Skin of body (tissue), 3 donors: ENCODE measurements around the gene DDX39B. TPM values are rescaled to one million over a fixed set of nuclear protein-coding genes. Genes with fewer than 3 reads are reported as not detected.
"Not testable (repeated sequence)": the region's sequence is repeated elsewhere in the genome, so short reads cannot be mapped to it uniquely, and the experiment has no call there.

Source experiments
- DNase-seq: peaks from one replicate; lab custom pipeline; 2025; lab: John Stamatoyannopoulos, UW
- small RNA-seq: library from RNA; depleted of rRNA; stranded (forward); fragments of <200 nt; gene quantifications from one replicate; pipeline ENCODE3, GENCODE V24; 2014; ENCODE audit warnings: low replicate concordance
- total RNA-seq: library from RNA; depleted of rRNA; stranded (reverse); fragments of >200 nt; gene quantifications from one replicate; pipeline ENCODE4 v1.2.3, GENCODE V29; 2014

DDX39B gene
- total RNA-seq, 1 donor from 2014 or later: 267 TPM

- not testable (repeated sequence) for DNase-seq
Measured at GRCh38 chr6:31487674-31488073, 54.1 kb downstream of the DDX39B start.

DNA sequence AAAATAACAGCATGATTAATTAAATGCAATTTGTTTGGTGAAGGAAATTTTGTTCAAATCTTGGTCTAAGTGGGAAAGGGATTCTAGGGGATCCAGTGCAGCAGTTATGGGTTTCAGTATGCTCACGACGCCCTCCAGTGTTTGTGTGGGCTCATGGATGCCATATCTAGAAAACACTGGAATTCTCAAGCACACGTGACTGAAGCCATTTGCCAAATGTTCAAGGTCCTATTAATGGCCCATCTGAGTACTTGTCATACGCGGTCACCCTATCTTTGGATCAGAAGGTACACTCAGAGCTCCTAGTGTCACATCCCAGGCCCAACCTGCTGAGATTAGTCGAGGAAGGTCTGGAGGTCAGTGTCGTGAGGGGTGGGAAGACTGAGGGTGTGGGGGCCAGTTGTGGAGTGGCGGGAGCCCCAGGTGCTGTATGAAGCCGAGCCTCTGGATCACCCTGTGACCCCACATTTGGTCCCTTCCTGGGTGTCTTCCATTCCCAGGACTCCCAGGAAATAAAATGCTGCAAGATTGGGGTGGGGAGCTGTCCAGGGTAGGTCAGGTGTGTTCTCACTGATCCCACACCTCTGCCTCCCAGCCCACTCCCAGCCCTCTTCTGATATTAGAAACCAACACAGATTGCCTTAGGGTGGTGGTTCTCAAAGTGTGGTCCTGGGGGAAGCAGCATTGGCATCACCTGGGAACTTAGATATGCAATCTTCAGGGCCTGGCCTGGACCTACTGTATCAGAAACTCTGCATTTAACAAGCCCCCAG lies 55.6 kb downstream of the DDX39B start:
- not testable (repeated sequence) for DNase-seq

DNA sequence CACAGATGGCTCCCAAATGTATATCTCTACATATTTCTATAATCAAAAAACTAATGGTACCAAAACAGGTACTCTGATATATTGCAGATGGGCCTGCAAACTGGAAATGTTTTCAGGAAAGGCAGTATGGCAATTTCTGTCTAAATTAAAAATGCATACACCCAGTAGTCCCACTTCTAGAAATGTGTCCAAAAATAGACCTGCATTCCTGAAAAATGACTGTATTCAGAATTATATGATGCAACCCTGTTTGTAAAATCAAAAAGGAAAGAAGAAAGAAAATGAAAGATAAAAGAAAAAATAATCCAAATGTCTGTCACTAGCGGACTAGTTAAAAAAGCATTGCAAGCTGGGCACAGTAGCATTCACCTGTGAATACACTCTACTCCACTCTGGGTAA lies 56.7 kb downstream of the DDX39B start:
- no peak for DNase-seq

DNA sequence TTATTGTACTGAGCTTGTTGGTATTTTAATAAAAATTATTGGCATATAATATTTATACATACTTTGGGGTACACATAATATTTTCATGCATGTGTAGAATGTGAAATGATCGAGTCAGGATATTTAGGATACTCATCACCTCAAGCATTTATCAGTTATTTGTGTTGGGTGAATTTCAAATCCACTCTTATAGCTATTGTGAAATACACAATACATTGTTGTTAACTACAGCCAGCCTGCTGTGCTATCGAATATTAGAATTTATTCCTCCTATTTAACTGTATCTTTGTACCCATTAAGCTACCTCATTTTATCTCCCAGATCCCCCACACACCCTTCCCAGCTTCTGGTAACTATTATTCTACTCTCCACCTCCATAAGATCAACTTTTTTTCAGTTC lies 58.4 kb downstream of the DDX39B start:
- DNase-seq: no peak

GRCh38 chr6:31480574-31480973 lies 61.2 kb downstream of the DDX39B start:
- DNase-seq: no peak

Small RNA genes lying within 50 kb of the gene (small RNA-seq; reads per million reads assigned to genes)
- gene AL663061.1: not detected
- not detected for gene RF00019
- gene SNORD117: 435 reads per million, percentile 98 among the genes with 10 or more reads in this experiment
- gene SNORD84: not detected

Other genes starting within 250 kb of the DDX39B start
- gene HLA-B, start 184.8 kb downstream of the DDX39B start, total RNA-seq: 155 TPM
- gene MICA, start 138.4 kb downstream of the DDX39B start, total RNA-seq: 7.0 TPM
- 1.2 TPM for gene MICB, start 43.9 kb downstream of the DDX39B start, total RNA-seq
- not detected for gene MCCD1, start 13.0 kb downstream of the DDX39B start, total RNA-seq
- gene ATP6V1G2, start 4.6 kb upstream of the DDX39B start, total RNA-seq: 1.4 TPM
- 12.1 TPM for gene NFKBIL1, start 5.6 kb upstream of the DDX39B start, total RNA-seq
- not detected for gene LTA, start 30.3 kb upstream of the DDX39B start, total RNA-seq
- 1.9 TPM for gene TNF, start 33.6 kb upstream of the DDX39B start, total RNA-seq
- gene LTB, start 40.4 kb upstream of the DDX39B start, total RNA-seq: 1.6 TPM
- gene LST1, start 44.3 kb upstream of the DDX39B start, total RNA-seq: 7.6 TPM
- gene NCR3, start 51.0 kb upstream of the DDX39B start, total RNA-seq: not detected
- gene AIF1, start 73.2 kb upstream of the DDX39B start, total RNA-seq: 23.8 TPM
- gene PRRC2A, start 78.7 kb upstream of the DDX39B start, total RNA-seq: 49.6 TPM
- gene BAG6, start 110.7 kb upstream of the DDX39B start, total RNA-seq: 101 TPM
- 1.2 TPM for gene APOM, start 113.9 kb upstream of the DDX39B start, total RNA-seq
- 14.1 TPM for gene C6orf47, start 118.8 kb upstream of the DDX39B start, total RNA-seq
- 8.2 TPM for gene GPANK1, start 123.0 kb upstream of the DDX39B start, total RNA-seq
- gene CSNK2B, start 124.1 kb upstream of the DDX39B start, total RNA-seq: 75.8 TPM
- gene LY6G5B, start 128.0 kb upstream of the DDX39B start, total RNA-seq: 4.0 TPM
- gene LY6G5C, start 139.1 kb upstream of the DDX39B start, total RNA-seq: not detected
- 36.0 TPM for gene ABHD16A, start 161.3 kb upstream of the DDX39B start, total RNA-seq
- not detected for gene LY6G6F, start 164.9 kb upstream of the DDX39B start, total RNA-seq
- 10.3 TPM for gene LY6G6D, start 173.3 kb upstream of the DDX39B start, total RNA-seq
- 20.4 TPM for gene LY6G6C, start 179.7 kb upstream of the DDX39B start, total RNA-seq
- 0.59 TPM for gene MPIG6B, start 181.4 kb upstream of the DDX39B start, total RNA-seq
- 62.2 TPM for gene DDAH2, start 187.3 kb upstream of the DDX39B start, total RNA-seq
- gene CLIC1, start 194.5 kb upstream of the DDX39B start, total RNA-seq: 185 TPM
- 9.1 TPM for gene MSH5, start 198.0 kb upstream of the DDX39B start, total RNA-seq
- 3.9 TPM for gene SAPCD1, start 220.7 kb upstream of the DDX39B start, total RNA-seq
- 0.99 TPM for gene VWA7, start 235.3 kb upstream of the DDX39B start, total RNA-seq